ENCODE data around the gene CHCHD3. TPM values are rescaled to one million over a fixed set of nuclear protein-coding genes. Genes with fewer than 3 reads are reported as not detected.

The CHCHD3 gene
- total and polyA plus RNA-seq, 4 donors: 25.5 to 37.8 (median 31.8) TPM

DNA sequence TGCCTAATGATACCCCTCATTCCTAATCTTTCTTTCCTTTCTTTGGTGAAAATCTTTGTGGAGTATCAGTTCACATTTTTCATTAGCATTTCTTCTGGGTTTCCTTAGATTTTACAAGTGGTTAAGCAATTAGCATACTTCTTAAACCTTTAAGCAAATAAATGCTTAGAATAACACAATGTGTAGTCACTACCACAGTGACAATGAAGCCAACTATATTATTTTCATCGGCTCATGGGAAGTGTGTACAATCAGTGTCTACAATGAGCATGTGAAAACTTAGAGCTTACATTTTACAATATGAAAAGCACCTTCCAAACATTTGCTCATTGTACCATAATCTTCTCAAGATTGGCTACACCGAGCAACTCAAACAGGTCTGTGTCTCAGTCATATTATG lies 329.5 kb downstream of the CHCHD3 start (continued):
- TF ChIP-seq, protein P1, sequence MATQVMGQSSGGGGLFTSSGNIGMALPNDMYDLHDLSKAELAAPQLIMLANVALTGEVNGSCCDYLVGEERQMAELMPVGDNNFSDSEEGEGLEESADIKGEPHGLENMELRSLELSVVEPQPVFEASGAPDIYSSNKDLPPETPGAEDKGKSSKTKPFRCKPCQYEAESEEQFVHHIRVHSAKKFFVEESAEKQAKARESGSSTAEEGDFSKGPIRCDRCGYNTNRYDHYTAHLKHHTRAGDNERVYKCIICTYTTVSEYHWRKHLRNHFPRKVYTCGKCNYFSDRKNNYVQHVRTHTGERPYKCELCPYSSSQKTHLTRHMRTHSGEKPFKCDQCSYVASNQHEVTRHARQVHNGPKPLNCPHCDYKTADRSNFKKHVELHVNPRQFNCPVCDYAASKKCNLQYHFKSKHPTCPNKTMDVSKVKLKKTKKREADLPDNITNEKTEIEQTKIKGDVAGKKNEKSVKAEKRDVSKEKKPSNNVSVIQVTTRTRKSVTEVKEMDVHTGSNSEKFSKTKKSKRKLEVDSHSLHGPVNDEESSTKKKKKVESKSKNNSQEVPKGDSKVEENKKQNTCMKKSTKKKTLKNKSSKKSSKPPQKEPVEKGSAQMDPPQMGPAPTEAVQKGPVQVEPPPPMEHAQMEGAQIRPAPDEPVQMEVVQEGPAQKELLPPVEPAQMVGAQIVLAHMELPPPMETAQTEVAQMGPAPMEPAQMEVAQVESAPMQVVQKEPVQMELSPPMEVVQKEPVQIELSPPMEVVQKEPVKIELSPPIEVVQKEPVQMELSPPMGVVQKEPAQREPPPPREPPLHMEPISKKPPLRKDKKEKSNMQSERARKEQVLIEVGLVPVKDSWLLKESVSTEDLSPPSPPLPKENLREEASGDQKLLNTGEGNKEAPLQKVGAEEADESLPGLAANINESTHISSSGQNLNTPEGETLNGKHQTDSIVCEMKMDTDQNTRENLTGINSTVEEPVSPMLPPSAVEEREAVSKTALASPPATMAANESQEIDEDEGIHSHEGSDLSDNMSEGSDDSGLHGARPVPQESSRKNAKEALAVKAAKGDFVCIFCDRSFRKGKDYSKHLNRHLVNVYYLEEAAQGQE (IDR thresholded peaks at IDR 0.05): no peak

DNA sequence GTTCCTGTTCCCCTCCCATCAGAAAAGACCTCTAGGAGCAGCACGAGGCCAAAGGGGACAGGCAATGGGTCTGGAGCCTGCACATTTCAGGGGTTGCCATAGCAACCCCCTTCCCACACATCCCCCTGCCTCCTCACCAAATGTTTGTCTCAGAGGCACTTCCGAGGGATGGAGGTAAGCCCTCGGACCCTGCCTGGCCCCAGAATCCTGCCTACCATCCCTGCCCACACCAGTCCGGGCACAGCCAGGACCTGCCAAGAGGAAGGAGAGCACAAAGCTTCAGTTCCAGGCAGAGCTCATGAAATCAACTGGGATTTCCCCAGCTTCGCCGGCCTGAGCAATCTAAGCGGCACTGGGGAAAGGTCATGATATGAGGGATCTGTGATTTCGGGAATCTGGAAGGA lies 330.6 kb downstream of the CHCHD3 start:
- no peak overlapping the region for H3K27ac ChIP-seq (ENCODE audit: low read depth in 1 of 2, low read length in 2 of 2)
- H3K4me3 ChIP-seq (ENCODE audit: low read depth in 1 of 3, low read length in 3 of 3): no peak overlapping the region
- no peak for TF ChIP-seq HNF4A (conservative IDR thresholded peaks at IDR 0.05)
- no peak for TF ChIP-seq FOXA2 (IDR thresholded peaks at IDR 0.05)
- TF ChIP-seq TAF1 (conservative IDR thresholded peaks at IDR 0.05): no peak
- TF ChIP-seq SP1 (IDR thresholded peaks at IDR 0.05): no peak
- no peak for TF ChIP-seq JUND (IDR thresholded peaks at IDR 0.05)
- TF ChIP-seq, protein P1 (IDR thresholded peaks at IDR 0.05): no peak
- no peak for DNase-seq (ENCODE audit: low spot score)
- no peaks in the 10 kb centered on the region for H3K9me3 ChIP-seq (ENCODE audit: control insufficient read depth in 4 of 4, low read length in 3 of 4)
- H3K36me3 ChIP-seq (ENCODE audit: control insufficient read depth in 4 of 4, insufficient read depth in 3 of 4, low read depth in 1 of 4, low read length in 3 of 4): no peaks in the 10 kb centered on the region
- H3K27me3 ChIP-seq (ENCODE audit: control insufficient read depth in 4 of 4, insufficient read depth in 4 of 4, low read length in 3 of 4): peaks cover 0 to 13% (median 0%) of the 10 kb centered on the region in 4 donors
- H3K4me1 ChIP-seq (ENCODE audit: control insufficient read depth in 4 of 4, insufficient read depth in 4 of 4, low read length in 3 of 4): no peaks in the 10 kb centered on the region
- WGBS: 42% methylated on average over 8 of the region's 8 CpGs
- no peak overlapping the region for H3K9ac ChIP-seq (ENCODE audit: low read depth in 1 of 2, low read length in 2 of 2)

DNA sequence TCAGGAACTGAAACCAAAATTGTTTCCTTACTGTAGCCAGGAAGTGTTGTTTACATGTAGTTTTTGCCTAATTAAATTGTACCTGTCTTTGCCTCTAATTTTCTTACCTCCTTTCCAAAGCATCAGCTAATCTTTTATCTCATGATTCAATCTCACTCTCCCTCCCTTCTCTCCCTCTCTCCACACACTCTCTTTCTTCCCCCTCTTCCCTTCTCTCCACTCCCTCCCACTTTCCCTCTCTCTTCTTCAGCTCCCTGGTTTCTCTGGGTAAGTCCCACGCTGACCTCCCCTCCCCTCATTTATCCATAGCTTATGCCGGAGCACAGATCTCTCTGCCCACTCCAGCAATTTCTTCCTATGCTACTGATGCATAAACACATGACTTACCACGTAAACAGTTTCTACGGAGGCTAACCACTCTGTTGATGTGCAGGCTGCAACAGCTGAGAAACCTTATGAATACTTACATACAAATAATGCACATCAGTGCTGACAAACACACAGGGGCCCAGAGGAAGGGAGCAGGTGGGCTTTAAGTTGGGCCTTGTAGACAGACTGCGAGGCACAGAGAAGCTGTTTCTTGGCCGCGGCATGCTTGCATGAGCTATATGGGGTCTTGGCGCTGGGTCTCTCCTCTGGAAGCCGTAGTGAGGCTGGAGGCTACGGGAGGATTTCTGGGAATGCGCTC lies 331.2 kb downstream of the CHCHD3 start:
- no peak overlapping the region for H3K27ac ChIP-seq (ENCODE audit: low read depth in 1 of 2, low read length in 2 of 2)
- WGBS: 52% methylated on average over 11 of the region's 11 CpGs
- peaks cover 0 to 13% (median 0%) of the 10 kb centered on the region in 4 donors for H3K27me3 ChIP-seq (ENCODE audit: control insufficient read depth in 4 of 4, insufficient read depth in 4 of 4, low read length in 3 of 4)
- no peak overlapping the region for H3K9ac ChIP-seq (ENCODE audit: low read depth in 1 of 2, low read length in 2 of 2)
- H3K36me3 ChIP-seq (ENCODE audit: control insufficient read depth in 4 of 4, insufficient read depth in 3 of 4, low read depth in 1 of 4, low read length in 3 of 4): no peaks in the 10 kb centered on the region
- H3K4me3 ChIP-seq (ENCODE audit: low read depth in 1 of 3, low read length in 3 of 3): no peak overlapping the region
- H3K9me3 ChIP-seq (ENCODE audit: control insufficient read depth in 4 of 4, low read length in 3 of 4): no peaks in the 10 kb centered on the region
- no peak for DNase-seq (ENCODE audit: low spot score)
- H3K4me1 ChIP-seq (ENCODE audit: control insufficient read depth in 4 of 4, insufficient read depth in 4 of 4, low read length in 3 of 4): no peaks in the 10 kb centered on the region
- TF ChIP-seq EGR1 (IDR thresholded peaks at IDR 0.05; ENCODE audit: low read depth in 2 of 2) (no peak), RXRA (IDR thresholded peaks at IDR 0.05) (no peak), NR2F2 (IDR thresholded peaks at IDR 0.05) (no peak), RAD21 (IDR thresholded peaks at IDR 0.05) (no peak), HNF4G (IDR thresholded peaks at IDR 0.05) (no peak), TAF1 (conservative IDR thresholded peaks at IDR 0.05) (no peak), FOXA2 (IDR thresholded peaks at IDR 0.05) (no peak)
- TF ChIP-seq, protein P2, sequence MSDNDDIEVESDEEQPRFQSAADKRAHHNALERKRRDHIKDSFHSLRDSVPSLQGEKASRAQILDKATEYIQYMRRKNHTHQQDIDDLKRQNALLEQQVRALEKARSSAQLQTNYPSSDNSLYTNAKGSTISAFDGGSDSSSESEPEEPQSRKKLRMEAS (IDR thresholded peaks at IDR 0.05): no peak
- TF ChIP-seq, protein P3, sequence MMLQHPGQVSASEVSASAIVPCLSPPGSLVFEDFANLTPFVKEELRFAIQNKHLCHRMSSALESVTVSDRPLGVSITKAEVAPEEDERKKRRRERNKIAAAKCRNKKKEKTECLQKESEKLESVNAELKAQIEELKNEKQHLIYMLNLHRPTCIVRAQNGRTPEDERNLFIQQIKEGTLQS (IDR thresholded peaks at IDR 0.05): no peak
- TF ChIP-seq, protein P4, sequence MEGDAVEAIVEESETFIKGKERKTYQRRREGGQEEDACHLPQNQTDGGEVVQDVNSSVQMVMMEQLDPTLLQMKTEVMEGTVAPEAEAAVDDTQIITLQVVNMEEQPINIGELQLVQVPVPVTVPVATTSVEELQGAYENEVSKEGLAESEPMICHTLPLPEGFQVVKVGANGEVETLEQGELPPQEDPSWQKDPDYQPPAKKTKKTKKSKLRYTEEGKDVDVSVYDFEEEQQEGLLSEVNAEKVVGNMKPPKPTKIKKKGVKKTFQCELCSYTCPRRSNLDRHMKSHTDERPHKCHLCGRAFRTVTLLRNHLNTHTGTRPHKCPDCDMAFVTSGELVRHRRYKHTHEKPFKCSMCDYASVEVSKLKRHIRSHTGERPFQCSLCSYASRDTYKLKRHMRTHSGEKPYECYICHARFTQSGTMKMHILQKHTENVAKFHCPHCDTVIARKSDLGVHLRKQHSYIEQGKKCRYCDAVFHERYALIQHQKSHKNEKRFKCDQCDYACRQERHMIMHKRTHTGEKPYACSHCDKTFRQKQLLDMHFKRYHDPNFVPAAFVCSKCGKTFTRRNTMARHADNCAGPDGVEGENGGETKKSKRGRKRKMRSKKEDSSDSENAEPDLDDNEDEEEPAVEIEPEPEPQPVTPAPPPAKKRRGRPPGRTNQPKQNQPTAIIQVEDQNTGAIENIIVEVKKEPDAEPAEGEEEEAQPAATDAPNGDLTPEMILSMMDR (IDR thresholded peaks at IDR 0.05; ENCODE audit: low read depth, low read length, missing input control): no peak
- TF ChIP-seq, protein P5, sequence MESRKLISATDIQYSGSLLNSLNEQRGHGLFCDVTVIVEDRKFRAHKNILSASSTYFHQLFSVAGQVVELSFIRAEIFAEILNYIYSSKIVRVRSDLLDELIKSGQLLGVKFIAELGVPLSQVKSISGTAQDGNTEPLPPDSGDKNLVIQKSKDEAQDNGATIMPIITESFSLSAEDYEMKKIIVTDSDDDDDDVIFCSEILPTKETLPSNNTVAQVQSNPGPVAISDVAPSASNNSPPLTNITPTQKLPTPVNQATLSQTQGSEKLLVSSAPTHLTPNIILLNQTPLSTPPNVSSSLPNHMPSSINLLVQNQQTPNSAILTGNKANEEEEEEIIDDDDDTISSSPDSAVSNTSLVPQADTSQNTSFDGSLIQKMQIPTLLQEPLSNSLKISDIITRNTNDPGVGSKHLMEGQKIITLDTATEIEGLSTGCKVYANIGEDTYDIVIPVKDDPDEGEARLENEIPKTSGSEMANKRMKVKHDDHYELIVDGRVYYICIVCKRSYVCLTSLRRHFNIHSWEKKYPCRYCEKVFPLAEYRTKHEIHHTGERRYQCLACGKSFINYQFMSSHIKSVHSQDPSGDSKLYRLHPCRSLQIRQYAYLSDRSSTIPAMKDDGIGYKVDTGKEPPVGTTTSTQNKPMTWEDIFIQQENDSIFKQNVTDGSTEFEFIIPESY (IDR thresholded peaks at IDR 0.05): no peak

Measured in liver (tissue), 9 donors.